HG03378 (cell line): ENCODE results near the gene PSMG3.

Source experiments
- ATAC-seq: cut with Tn5 transposase; IDR thresholded peaks from one replicate; pipeline ENCODE4 v1.9.1; 2021; ENCODE audit warnings: mild to moderate bottlenecking, moderate library complexity; ENCODE audit not compliant: unreplicated experiment

PSMG3 gene

DNA sequence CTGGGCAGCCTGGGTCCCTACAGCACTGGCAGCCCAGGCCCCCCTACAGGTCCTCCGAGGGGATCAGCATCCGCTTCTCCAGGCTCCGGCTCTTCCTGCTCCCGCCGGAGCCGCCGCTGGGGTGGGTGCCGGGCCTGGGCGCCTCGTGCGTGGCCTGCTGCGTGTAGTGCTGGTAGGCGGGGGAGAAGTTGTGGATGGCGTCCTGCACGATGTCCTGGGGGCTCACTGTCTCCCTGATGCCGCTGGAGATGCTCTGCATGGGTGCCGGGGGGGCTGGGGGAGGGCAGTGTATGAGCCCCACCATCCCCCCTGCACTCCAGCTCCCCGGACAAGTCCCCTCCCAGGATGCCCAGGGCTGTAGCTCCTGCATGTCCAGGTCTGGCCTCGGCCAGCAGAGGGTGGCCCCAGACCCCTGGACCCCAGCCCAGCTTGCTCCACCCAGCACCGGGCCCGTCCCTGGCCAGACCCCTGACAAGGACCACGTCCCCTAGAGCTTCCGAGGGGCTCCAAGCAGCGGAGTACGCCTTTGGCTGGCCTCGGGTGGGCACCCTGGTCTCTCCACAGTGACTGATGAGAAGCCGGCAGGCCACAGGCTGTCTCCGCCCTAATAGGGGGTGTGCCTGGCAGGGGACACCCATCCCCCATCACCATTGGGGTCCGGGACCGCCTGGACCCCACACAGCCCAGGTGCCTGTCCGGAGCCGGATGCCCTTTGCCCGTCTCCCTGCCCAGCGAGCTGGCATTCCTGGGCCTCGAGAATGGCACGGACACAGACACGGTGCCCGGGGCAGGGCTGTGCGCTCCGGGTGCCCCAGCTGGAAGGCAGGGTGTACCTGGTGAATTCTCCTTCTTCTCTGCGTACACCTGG is 22.7 kb downstream of the PSMG3 start:
- ATAC-seq, result no peak

DNA sequence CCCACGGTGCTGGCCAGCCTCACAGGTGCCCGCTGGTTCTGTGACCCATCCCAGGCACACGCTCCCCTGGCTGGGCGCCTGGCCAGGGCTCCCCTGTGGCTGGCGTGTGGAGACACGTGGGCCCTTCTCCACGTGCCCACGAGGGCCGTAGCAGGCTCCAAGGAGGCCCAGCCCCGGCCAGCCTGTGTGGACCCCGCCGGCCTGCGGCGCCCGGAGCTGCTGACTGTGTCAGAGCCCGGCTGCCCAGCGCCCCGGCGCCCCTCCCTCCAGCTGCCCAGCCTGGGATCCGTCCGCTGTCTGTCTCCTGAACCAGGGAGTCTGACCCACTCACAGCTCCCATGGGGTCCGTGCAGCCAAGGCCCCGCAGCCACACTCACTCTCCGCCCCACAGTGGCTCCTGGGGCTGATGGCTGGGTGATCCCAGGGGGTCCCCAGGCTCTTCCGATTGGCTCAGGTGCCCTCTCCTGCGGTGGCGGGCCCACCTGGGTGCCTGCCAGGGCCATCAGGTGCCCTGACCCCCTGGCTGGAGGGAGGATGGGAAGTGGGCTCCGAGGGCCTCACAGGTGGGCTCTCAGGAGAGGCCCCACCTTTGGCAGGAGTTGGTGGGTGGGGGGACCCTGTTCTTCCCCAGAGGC is 23.4 kb downstream of the PSMG3 start:
- ATAC-seq, result no peak

DNA sequence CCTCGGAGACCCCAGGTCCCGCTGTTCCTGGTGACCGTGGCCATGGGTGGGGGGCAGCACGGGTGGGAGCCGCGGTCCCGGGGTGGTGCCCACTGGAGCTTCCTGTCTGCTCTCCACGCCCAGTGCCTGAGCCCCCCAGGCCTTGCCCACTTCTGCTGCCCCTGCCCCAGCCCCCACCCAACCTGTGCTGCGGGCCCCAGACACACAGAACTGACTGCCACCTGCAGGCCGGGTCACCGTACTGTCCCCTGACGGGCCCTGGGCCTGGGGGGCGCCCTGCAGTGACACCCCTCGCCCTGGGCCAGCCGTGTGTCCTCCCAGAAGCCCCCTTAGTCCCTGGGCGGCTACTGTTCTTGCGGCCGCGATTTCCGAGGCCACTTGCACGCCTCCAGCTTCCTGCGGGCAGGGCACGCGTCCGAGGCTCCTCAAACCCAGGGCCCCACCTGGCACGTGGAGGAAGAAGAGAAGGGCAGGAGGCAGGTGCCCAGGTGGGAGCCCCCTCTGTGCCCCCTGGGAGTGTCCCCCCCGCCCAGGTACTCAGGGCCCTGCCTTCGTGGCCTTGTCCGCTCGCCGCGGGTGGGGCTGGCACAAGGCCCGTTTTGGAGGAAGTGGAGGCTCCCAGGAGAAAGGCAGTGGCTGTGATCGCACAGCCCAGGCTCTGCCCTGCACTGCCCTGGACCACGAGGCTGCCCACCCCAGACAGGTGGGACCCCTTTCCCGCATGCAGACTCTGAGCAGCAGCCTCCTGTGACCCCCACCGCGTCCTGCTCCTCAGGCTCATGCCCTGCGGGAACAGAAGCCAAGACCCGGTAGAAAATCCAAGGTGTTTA is 24.2 kb downstream of the PSMG3 start:
- no peak for ATAC-seq

DNA sequence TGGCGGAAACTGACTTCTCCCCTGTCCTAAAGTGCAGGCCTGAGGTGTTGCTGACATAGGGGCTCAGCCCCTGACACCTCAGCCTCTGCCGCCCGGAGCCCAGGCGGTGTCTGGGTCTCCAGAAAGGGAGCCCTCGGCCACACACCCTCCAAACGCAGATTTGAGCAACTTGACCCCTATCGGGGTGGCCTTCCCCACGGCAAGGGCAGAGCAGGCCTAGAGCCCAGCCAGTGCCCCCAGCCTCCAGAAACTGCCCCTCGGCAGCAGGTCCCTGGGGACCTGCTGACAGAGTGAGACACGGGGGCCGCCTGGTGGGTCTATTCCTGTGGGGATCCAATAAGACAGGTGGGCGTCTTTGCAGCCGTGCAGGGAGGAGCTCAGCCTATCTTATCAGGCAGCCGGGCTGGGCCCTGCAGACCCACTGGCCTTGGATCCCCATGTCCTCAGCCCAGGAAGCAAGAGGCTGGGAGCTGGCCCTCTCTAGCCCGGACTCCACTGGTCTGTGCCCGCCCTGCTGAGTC is 24.9 kb downstream of the PSMG3 start:
- no peak for ATAC-seq

DNA sequence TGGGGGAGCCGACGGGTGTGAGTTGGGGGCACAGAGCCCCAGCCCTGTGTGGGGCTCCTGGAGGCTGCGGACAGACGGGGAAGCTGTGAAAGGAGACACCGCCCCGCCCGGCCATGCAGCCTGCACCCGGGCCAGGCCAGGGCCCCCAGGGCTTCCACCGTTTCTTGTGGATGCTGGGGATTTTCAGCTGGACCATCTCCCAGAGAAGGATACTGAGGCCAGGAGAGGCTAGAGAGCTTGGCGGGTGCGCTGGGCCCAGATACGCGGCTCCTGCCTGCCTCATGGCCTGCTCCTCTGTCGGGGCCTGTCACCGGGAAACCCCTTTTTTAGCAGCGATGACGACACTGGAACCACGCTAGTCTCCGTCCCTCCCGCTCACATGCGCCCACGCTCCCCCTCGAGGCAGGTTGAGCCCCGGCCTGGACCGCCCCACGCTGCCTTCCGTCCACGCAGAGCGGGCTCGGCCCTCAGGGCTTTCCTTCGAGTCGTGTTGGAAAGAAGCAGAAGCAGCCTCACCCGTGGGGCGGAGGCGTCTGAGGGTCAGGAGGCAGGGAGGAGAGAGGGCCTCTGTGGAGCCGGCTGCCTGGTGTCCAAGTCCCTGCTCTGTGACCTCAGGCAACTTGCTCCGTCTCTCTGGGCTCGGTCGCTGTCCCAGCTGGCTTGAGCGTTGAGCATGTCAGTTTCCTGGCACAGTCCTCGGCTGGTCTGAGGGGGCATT is 25.5 kb downstream of the PSMG3 start:
- no peak for ATAC-seq

DNA sequence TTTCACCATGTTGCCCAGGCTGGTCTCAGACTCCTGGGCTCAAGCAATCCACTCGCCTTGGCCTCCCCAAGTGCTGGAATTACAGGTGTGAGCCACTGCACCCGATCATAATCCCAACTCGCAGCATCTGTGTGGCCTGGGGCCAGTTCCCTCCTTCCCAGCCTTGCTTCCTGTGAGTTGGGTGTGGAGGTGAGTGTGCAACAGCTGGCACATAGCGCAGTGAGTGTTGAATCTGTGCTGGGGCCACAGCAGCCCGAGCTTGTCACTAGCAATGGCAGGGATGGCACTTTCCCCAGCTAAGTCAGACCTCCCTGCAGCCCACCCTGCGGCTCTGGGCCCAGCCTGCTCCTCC is 26.0 kb downstream of the PSMG3 start:
- ATAC-seq, result no peak

DNA sequence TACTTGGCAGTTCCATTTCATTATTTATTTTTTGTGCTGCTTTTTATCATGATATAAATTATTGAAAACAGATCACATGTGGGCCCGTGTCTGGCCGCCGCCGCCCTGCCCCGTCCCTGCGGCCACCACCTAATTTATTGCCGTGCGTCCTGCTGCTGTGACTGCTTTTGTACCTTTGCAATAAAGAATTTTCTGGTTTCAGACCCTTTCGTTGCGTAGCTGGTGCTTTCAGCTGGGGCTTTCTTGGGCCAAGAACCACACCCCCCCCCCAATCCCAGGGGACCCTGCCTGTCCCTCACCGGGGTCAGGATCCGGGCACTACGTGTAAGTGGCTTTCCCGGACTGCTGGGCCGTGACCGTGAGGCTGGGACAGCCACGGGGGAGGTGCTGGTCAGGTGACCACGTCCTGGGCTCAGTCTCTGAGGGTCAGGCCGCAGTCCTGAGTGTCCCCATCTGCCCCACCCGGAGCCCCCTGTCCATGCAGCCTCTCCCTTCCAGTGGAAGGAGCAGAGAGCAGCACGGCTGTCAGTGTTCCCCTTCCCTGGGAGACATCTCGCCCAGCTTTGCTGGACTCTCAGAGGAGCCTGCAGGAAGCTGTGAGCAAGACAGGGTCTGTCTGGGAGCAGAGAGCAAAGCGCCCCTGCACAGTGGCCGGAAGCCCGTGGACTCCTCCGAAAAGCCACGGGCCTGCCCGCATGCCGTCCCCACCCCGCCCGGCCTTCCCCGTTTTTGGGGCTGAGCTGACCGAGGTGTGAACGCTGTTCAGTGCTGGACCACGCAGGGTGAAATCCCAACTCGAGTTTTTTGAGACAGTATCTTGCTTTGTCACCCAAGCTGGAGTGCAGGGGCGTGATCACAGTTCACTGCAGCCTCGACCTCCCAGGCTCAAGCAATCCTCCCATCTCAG is 26.7 kb downstream of the PSMG3 start:
- ATAC-seq, result no peak

DNA sequence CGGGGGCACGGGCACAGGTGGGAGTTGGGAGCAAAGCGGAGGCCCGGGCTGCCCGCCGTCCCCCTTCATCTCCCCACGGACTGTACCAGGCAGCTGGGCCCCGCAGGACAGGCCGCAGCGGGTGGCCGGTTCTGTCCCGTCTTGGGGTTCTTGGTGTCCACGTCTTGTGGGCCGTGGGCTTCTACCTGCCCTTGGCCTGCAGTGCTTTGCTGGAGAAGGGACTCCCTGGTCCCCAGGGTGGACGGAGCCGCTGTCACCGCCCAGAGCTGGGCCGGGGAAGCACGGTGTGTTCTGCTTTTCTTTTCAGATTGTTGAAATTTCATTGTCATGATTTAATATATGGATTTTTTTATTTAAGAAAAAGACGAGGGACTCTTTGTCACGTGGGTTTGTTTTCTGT is 27.5 kb downstream of the PSMG3 start:
- ATAC-seq, result no peak

DNA sequence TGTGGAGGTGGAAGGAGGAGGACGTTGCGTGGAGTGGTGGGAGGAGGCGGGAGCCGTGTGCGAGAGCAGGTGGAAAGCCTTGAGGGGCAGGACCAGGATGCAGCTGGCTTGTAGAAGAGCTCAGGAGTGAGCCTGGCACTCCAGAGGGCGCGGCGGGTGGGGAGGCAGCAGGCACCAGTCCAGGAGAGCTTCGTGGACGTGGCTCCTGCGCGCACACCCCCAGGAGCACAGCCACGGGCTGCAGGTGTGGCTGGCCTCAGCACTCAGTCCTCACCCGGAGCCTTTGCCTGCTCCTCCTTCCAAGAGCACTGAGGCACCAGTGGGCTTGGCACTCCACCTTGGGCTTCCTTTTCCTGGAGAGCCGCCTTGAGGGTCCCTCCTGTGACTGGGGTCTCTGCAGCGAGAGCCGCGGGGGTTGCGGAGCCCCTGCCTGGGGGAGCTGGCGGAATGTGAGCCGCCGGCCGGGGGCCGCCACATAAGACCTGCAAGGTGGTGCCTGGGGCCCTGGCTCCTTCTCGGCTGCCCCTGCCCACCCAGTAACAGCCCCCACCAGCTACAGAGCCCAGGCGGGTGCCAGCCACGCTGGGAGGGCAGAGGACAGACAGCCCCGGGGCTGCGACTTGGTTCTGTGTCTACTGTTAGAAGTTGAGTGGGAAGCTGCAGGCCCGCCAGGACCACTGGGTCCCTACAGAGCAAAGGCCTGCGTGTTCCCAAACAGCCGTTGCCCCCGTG is 28.2 kb downstream of the PSMG3 start:
- ATAC-seq, result no peak

DNA sequence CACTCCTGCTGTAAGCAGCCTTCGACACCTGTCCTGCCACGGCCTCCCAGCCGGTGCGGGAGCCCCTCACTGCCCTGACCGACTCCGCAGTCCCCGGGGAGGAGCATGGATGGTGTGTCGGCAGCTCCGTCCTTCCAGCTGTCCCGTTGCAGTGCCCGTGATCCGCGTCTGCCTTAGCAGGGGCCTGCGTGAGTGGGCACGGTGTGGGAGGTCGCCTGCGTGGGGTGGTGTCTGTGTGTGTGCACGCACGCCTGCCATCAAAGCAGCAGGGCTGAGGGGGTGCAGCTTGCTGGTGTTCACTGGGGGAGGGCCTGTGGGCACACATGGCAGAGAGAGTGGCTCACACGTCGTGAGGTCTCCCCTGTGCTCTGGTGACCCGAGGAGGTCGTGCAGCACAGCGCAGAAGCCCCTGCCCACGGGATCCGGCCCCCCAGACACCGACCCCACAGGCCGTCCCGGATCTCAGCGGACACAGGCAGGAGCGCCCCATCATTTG is 29.0 kb downstream of the PSMG3 start:
- ATAC-seq, result no peak

DNA sequence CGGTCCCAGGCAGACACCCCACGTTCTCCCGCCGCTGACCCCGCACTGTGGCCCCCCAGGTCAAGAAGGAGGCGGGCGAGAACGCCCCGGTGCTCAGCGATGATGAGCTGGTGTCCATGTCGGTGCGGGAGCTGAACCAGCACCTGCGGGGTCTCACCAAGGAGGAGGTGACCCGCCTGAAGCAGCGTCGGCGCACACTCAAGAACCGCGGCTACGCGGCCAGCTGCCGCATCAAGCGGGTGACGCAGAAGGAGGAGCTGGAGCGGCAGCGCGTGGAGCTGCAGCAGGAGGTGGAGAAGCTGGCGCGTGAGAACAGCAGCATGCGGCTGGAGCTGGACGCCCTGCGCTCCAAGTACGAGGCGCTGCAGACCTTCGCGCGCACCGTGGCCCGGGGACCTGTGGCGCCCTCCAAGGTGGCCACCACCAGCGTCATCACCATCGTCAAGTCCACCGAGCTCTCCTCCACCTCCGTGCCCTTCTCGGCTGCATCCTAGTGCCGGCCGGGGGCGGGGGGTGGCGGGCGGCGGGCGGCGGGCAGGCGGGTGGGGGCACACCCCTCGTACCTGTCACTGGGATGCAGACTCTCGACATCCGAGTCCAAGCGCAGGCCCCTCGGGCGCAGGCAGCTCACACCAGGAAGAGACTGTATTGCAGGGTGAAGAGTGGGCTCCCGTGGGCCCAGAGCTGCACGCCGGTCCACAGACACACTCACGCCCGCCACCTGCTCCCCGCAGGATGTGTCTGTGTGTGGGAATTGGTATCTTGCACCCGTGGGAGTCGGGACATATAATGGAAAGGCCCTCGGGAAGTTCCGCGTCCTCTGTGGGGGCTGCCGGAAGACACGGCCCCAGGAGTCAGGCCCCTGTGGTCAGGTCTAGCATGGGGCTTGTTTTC is 29.7 kb downstream of the PSMG3 start:
- no peak for ATAC-seq

DNA sequence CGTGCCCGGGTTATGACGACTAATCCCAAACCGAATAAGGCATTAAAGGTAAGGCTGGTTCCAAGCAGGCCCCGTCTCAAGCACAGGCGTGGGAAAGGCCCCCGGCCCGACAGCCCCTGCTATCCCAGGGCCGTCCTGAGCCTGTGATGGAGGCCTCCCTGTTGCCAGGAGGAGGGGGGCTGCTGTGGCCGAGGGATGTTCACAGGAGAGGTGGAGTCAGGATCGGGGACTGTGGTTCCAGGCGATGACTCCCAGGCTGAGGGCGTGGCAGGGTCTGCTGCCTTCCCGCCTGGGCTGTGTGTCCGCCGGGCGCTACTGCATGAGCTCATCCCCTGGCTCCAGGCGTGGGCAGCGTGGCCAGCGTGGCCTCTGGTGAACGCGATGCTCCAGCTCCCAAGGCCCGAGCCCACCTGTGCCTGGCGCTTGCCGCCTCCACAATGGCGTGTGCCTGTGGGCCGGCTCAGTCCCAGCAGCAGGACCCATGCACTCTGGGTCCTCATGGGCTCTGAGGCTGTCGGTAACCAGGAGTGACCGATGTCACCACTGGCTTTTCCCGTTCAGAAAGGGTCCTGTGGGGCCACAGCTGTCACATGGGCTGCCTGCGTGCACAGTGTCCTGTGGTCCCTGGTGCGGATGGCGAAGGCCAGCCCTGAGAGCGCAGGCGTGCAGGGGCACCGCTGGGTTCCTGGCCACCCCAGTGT is 30.5 kb downstream of the PSMG3 start:
- ATAC-seq, result no peak

DNA sequence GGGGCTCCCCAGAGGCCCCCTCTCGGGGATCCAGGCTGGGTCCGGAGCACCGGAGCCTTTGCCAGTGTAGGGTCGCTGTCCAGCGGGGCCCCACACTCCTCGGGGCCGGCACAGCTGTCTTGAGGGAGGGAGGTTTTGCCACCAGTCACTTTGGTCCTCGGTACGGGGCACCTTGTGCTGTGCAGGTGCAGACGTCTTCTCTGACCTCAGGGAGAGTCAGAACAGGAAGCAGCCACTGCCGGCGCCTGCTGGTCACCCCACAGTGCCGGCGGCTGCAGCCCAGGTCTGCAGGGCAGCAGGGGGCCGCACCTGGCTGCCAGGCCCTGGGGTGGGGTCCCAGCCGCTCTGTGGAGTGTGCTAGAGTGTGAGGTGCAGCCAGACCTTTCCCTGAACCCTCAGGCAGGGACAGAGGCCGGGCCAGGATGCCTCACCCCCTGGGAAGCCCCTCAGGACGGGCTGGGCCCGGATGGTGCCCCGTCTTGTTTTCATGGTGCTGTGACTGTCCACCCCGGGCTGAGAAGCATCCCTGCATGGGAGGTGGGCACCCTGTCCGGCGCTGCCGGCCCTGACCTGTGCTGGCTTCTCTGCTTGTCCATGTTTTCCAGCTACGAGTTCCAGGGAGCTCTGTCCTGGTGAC is 31.2 kb downstream of the PSMG3 start:
- ATAC-seq, result no peak

DNA sequence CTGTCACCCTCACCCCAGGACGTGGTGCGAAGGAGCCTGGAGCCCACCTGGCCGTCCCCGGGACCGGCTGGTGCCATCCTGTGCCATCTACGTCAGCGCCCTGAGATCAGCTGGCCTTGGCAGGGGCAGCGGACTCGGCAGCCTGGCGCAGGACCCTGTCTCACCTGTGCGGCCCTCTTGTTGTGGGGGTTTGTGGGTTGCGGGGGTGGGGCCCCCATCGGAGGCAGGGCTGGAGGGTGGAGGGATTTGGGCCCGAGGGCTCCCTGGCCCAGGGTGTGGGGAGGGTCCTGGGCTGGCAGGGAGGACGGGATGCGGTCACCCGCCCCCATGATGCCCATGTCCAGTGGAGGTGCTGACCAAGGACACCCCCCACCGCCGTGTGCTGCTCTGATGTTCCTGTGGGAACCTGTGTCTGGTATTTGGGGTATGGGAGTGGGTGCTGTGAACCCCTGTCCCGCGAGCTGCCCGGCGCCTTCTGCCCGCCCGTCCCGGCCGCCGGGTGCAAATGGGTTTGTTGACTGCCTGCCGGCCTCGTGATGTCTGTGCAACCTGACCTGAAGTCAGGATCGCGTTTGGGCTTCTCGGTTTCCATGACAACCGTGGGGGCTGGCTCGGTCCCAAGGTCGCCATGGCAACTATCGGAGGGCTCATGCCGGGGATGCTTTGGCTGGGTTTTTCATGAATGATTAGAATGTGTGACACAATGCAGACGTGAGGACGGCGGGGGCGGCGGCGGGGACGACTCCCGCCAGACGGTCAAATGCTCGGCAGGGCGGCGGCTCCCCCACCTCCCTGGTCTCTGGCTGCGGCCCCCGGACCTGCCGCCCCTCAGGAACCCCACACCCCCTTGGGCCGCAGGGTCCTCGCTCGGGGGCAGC is 32.1 kb downstream of the PSMG3 start:
- no peak for ATAC-seq

DNA sequence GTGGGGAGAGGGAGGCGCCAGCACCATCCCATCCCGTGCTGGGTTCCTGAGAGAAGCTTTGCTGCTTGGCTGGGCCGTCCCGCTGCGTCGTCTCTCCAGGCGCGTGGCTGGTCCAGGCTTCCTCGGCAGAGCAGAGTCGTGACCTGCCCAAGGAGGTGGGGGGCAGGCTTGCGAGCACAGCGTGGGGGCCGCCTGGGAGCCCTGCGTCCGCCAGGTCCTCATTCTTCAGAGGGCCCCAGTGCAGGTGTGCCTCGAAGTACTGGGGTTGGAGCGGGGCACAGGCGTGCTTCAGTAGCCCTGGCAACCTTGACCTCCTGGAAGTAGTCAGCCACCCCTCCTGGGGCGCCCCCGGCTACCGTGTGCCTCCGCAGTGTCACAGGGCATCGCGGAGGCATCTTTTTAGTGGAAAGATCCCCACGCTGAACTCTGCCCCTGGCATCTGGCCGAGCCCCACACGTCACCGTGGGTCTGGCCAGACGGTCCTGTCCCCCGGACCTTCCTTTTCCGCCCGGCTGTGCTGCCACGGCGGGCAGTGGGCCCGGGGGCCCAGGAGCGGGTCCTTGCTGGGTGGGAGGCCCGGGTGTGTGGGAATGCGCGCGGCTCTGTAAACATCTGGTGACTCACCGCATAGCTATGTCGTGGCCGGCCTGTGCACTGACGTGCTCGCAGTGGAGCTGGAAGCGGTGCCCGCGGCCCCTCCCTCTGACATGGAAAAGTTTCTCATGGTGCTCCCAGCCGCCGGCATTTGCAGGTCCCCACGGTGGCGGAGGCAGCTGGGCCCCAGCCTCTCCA is 32.9 kb downstream of the PSMG3 start:
- no peak for ATAC-seq
